ENCODE measurements around the gene THSD7A. TPM values are rescaled to one million over a fixed set of nuclear protein-coding genes. Genes with fewer than 3 reads are reported as not detected.

The THSD7A gene
- total and polyA plus RNA-seq, 10 of the 15 experiments (the other 5 are each of a cell fraction or from before 2014, with no cell fraction given), result 0.03 to 0.09 (median 0.03) TPM; not detected in 7

GRCh38 chr7:11473220-11473619 is 358.8 kb downstream of the THSD7A start:
- ATAC-seq, result no peak

More at GRCh38 chr7:11473220-11473619, 358.8 kb downstream of the THSD7A start:
- CTCF ChIA-PET, result no interaction called here
- no peak overlapping the region for H2AFZ ChIP-seq (ENCODE audit: control insufficient read depth, low read depth, low read length)
- H3K9ac ChIP-seq (ENCODE audit: control insufficient read depth, insufficient read depth, low read length), result no peak overlapping the region
- no peaks in the 10 kb centered on the region for H4K20me1 ChIP-seq (ENCODE audit: control insufficient read depth, insufficient read depth)
- RAD21 ChIA-PET (ENCODE audit: unreplicated experiment), result no interaction called here
- WGBS (ENCODE audit: insufficient coverage, insufficient replicate concordance, low lambda C conversion rate, missing lambda C conversion rate), result 3% methylated on average over 2 of the region's 2 CpGs
- no peaks in the 10 kb centered on the region for H3K27me3 ChIP-seq (replicated peaks in 1 of 2; ENCODE audit: control insufficient read depth in 2 of 2, insufficient read depth in 2 of 2, low read length in 1 of 2)
- POLR2A ChIA-PET, result no interaction called here
- SMC1A ChIA-PET (ENCODE audit: uncharacterized antibody, unreplicated experiment), result interaction anchor here (0.6 to 1.0 kb wide), 2 partner anchors 58 to 64 kb away, joined by 3 read pairs; no protein-coding TSS in a partner anchor
- H3K27ac ChIP-seq (ENCODE audit: control insufficient read depth, insufficient read depth), result no peak overlapping the region
- no TSS peak for BruUV-seq (replicated peaks)
- FAIRE-seq (no peak), DNase-seq (ENCODE audit: low read depth, low spot score) (no peak)
- H3K4me2 ChIP-seq (ENCODE audit: control insufficient read depth, insufficient read depth), result no peak overlapping the region
- intact Hi-C loops (cut with micrococcal nuclease; ENCODE audit: unreplicated experiment) (no loop called here), in situ Hi-C loops (cut with MboI) (no loop called here)
- TF ChIP-seq, protein P1, sequence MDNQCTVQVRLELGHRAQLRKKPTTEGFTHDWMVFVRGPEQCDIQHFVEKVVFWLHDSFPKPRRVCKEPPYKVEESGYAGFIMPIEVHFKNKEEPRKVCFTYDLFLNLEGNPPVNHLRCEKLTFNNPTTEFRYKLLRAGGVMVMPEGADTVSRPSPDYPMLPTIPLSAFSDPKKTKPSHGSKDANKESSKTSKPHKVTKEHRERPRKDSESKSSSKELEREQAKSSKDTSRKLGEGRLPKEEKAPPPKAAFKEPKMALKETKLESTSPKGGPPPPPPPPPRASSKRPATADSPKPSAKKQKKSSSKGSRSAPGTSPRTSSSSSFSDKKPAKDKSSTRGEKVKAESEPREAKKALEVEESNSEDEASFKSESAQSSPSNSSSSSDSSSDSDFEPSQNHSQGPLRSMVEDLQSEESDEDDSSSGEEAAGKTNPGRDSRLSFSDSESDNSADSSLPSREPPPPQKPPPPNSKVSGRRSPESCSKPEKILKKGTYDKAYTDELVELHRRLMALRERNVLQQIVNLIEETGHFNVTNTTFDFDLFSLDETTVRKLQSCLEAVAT (IDR thresholded peaks at IDR 0.05), result no peak
- TF ChIP-seq IKZF2 (IDR thresholded peaks at IDR 0.05) (no peak), PML (IDR thresholded peaks at IDR 0.05; ENCODE audit: low read length) (no peak), FOXK2 (IDR thresholded peaks at IDR 0.05) (no peak), NBN (IDR thresholded peaks at IDR 0.05) (no peak), BCL11A (IDR thresholded peaks at IDR 0.05; ENCODE audit: low read depth, low read length) (no peak), NR2C1 (IDR thresholded peaks at IDR 0.05) (no peak), ZNF217 (IDR thresholded peaks at IDR 0.05) (no peak), BHLHE40 (IDR thresholded peaks at IDR 0.05; ENCODE audit: borderline replicate concordance in 1 of 2, low read depth in 2 of 2, low read length in 1 of 2) (no peak)
- TF ChIP-seq, protein P2, sequence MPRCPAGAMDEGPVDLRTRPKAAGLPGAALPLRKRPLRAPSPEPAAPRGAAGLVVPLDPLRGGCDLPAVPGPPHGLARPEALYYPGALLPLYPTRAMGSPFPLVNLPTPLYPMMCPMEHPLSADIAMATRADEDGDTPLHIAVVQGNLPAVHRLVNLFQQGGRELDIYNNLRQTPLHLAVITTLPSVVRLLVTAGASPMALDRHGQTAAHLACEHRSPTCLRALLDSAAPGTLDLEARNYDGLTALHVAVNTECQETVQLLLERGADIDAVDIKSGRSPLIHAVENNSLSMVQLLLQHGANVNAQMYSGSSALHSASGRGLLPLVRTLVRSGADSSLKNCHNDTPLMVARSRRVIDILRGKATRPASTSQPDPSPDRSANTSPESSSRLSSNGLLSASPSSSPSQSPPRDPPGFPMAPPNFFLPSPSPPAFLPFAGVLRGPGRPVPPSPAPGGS (IDR thresholded peaks at IDR 0.05; ENCODE audit: borderline replicate concordance, insufficient read depth, low read depth, low read length, poor library complexity, severe bottlenecking), result no peak
- TF ChIP-seq, protein P3, sequence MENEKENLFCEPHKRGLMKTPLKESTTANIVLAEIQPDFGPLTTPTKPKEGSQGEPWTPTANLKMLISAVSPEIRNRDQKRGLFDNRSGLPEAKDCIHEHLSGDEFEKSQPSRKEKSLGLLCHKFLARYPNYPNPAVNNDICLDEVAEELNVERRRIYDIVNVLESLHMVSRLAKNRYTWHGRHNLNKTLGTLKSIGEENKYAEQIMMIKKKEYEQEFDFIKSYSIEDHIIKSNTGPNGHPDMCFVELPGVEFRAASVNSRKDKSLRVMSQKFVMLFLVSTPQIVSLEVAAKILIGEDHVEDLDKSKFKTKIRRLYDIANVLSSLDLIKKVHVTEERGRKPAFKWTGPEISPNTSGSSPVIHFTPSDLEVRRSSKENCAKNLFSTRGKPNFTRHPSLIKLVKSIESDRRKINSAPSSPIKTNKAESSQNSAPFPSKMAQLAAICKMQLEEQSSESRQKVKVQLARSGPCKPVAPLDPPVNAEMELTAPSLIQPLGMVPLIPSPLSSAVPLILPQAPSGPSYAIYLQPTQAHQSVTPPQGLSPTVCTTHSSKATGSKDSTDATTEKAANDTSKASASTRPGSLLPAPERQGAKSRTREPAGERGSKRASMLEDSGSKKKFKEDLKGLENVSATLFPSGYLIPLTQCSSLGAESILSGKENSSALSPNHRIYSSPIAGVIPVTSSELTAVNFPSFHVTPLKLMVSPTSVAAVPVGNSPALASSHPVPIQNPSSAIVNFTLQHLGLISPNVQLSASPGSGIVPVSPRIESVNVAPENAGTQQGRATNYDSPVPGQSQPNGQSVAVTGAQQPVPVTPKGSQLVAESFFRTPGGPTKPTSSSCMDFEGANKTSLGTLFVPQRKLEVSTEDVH (IDR thresholded peaks at IDR 0.05; ENCODE audit: low read depth, partially characterized antibody), result no peak
- H3K9me3 ChIP-seq (replicated peaks; ENCODE audit: control insufficient read depth, insufficient read depth, low read length), result no peaks in the 10 kb centered on the region
- no peaks in the 10 kb centered on the region for H3K79me2 ChIP-seq (ENCODE audit: control insufficient read depth, insufficient read depth, low read length)
- H3K36me3 ChIP-seq (ENCODE audit: control insufficient read depth in 2 of 2, insufficient read depth in 2 of 2, low read length in 1 of 2), result no peaks in the 10 kb centered on the region
- H3K4me3 ChIP-seq, result no peak overlapping the region
- no peaks in the 10 kb centered on the region for H3K4me1 ChIP-seq (ENCODE audit: control insufficient read depth, insufficient read depth, low read length)
